Keratinocyte (primary cell): ENCODE measurements around the gene CYSTM1. TPM values are rescaled to one million over a fixed set of nuclear protein-coding genes. Genes with fewer than 3 reads are reported as not detected.

Experiments used
- DNase-seq: peaks from one replicate; pipeline ENCODE4 v3.0.0-alpha.2; 2011; ENCODE audit warnings: low read depth, missing footprints, low spot score
- FAIRE-seq: peaks from 2 replicates; lab custom pipeline; 2011; peaks lifted over from hg19 to GRCh38; lab: Jason Lieb, UNC
- H2AFZ ChIP-seq: 2 replicates; pipeline ENCODE4 v1.6.0; 2012; ENCODE audit warnings: low read length, control low read depth, inconsistent platforms; ENCODE audit not compliant: control insufficient read depth
- H3K27ac ChIP-seq: 2 replicates; pipeline ENCODE4 v1.5.1; 2011; ENCODE audit warnings: low read length; ENCODE audit not compliant: control insufficient read depth, insufficient read depth
- H3K27me3 ChIP-seq: 3 replicates; pipeline ENCODE4 v1.6.0; 2011; ENCODE audit warnings: low read length; ENCODE audit not compliant: control insufficient read depth, insufficient read depth; ENCODE audit errors: extremely low read depth
- H3K36me3 ChIP-seq, 2 experiments: 2 replicates in 1 of 2; 3 replicates in 1 of 2; pipeline ENCODE4 v1.5.1; 2011; ENCODE audit warnings: low read length in 2 of 2, mild to moderate bottlenecking in 1 of 2; ENCODE audit not compliant: control insufficient read depth in 2 of 2, insufficient read depth in 2 of 2; ENCODE audit errors: extremely low read depth in 1 of 2
- H3K4me1 ChIP-seq: 3 replicates; pipeline ENCODE4 v1.5.1; 2011; ENCODE audit warnings: low read length; ENCODE audit not compliant: control insufficient read depth, insufficient read depth; ENCODE audit errors: extremely low read depth
- H3K4me2 ChIP-seq: 3 replicates; pipeline ENCODE4 v1.6.0; 2011; ENCODE audit warnings: low read depth, low read length; ENCODE audit not compliant: control insufficient read depth, insufficient read depth; ENCODE audit errors: extremely low read depth
- H3K4me3 ChIP-seq, 3 experiments: fragments of 200-600 bp in 1 of 3; sonication (generic) in 1 of 3; 2 replicates in 2 of 3; 3 replicates in 1 of 3; pipeline ENCODE4 v1.5.1; 2011 to 2016; ENCODE audit warnings: low read length in 3 of 3, mild to moderate bottlenecking in 3 of 3, control low read depth in 2 of 3, inconsistent platforms in 1 of 3, low read depth in 1 of 3, mixed read lengths in 1 of 3, mixed run types in 1 of 3, moderate library complexity in 1 of 3; ENCODE audit not compliant: control insufficient read depth in 2 of 3, insufficient read depth in 2 of 3; ENCODE audit errors: extremely low read depth in 1 of 3
- H3K79me2 ChIP-seq: 2 replicates; pipeline ENCODE4 v1.6.0; 2012; ENCODE audit warnings: low read length; ENCODE audit not compliant: control insufficient read depth, insufficient read depth
- H3K9ac ChIP-seq: 3 replicates; pipeline ENCODE4 v1.6.0; 2011; ENCODE audit warnings: low read length; ENCODE audit not compliant: control insufficient read depth, insufficient read depth; ENCODE audit errors: extremely low read depth
- H3K9me1 ChIP-seq: 3 replicates; pipeline ENCODE4 v1.6.0; 2011; ENCODE audit warnings: low read length; ENCODE audit not compliant: control insufficient read depth, insufficient read depth; ENCODE audit errors: extremely low read depth
- H3K9me3 ChIP-seq: 2 replicates; pipeline ENCODE4 v1.5.1; 2012; ENCODE audit warnings: low read depth, low read length; ENCODE audit not compliant: control insufficient read depth
- H4K20me1 ChIP-seq: 3 replicates; pipeline ENCODE4 v1.6.0; 2011; ENCODE audit warnings: low read length; ENCODE audit not compliant: control insufficient read depth, insufficient read depth; ENCODE audit errors: extremely low read depth
- EZH2 ChIP-seq: IDR thresholded peaks from one replicate; pipeline ENCODE4 v1.6.1; 2012; ENCODE audit warnings: inconsistent platforms, mild to moderate bottlenecking, low read length, moderate library complexity
- dilution Hi-C: fragments of 300-500 bp; cut with MboI; formaldehyde crosslinking; loops from one replicate; pipeline ENCODE4 v1.7.0; 2020; ENCODE audit warnings: low sequenced_read_pairs; ENCODE audit not compliant: extremely low pct_ligation_motif_present
- polyA plus RNA-seq, 5 experiments: library from polyadenylated mRNA; depleted of rRNA in 3 of 5; stranded (reverse) in 3 of 5; stranded (forward) in 1 of 5; unstranded in 1 of 5; fragments of >200 nt; gene quantifications; 1 replicate in 1 of 5; 2 replicates in 3 of 5; 3 replicates in 1 of 5; pipeline versions ENCODE4 v1.2.1 to v1.2.3, GENCODE V29; 2011 to 2012; ENCODE audit warnings: missing spikeins in 2 of 5, low read depth in 1 of 5, low replicate concordance in 1 of 5
- TF ChIP-seq, protein P1 (sequence below), 3 experiments: IDR thresholded peaks in 1 of 3; conservative IDR thresholded peaks in 1 of 3; optimal IDR thresholded peaks in 1 of 3; 2 replicates in 2 of 3; 3 replicates in 1 of 3; pipeline versions ENCODE3 to v1.5.1; 2011; ENCODE audit warnings: low read length in 3 of 3, mild to moderate bottlenecking in 3 of 3, moderate library complexity in 2 of 3, control low read depth in 1 of 3, inconsistent platforms in 1 of 3; ENCODE audit not compliant: insufficient read depth in 2 of 3; ENCODE audit errors: extremely low read depth in 1 of 3

The CYSTM1 gene
- polyA plus RNA-seq, 1 donor (not counting 4 experiments of a cell fraction or from before 2014, with no cell fraction given): 34.3 TPM

DNA sequence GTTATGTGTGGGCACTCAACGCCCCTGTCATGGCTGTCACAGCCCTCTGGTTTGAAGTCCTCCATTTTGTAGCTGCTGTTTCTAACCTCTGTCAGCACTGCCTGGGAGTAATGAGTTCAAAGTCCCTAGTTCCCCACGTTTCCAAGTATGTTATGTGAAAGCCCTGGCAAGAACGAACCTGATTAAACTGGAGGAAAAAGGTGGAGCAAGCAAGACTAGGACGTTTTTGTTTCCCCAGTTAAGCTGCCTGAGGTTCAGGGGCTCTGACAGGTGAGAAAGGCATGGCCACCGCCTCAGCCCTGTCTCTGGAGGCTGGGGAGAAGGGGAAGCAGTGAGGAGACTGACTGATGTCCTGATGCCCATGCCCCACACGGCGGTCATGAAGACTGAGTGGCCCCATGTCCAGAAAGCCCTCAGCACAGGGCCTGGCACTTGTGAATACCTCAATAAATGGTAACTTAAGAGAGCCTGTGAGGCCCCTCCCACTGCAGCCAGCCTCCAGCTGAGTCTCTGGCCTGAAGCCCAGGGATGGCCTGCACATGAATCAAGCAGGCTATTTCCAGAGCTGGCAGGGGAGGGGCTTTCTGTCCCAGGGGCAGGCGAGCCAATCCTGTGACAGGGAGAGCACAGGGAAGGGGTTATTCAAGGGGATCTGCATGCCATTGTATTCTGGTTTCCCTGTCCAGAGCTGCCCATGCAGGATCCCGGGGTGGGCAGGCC lies 66.2 kb downstream of the CYSTM1 start:
- DNase-seq: no peak
- dilution Hi-C loops: no loop called here
- peak overlapping the region; percentile 62 for H3K27ac ChIP-seq
- no peaks in the 10 kb centered on the region for H3K9me3 ChIP-seq
- no peak overlapping the region for H2AFZ ChIP-seq
- peak; percentile 93 for FAIRE-seq
- H3K4me2 ChIP-seq: peak overlapping the region; percentile 59
- peaks cover 10 to 24% of the 10 kb centered on the region in 2 experiments for H3K36me3 ChIP-seq
- TF ChIP-seq, protein P1, sequence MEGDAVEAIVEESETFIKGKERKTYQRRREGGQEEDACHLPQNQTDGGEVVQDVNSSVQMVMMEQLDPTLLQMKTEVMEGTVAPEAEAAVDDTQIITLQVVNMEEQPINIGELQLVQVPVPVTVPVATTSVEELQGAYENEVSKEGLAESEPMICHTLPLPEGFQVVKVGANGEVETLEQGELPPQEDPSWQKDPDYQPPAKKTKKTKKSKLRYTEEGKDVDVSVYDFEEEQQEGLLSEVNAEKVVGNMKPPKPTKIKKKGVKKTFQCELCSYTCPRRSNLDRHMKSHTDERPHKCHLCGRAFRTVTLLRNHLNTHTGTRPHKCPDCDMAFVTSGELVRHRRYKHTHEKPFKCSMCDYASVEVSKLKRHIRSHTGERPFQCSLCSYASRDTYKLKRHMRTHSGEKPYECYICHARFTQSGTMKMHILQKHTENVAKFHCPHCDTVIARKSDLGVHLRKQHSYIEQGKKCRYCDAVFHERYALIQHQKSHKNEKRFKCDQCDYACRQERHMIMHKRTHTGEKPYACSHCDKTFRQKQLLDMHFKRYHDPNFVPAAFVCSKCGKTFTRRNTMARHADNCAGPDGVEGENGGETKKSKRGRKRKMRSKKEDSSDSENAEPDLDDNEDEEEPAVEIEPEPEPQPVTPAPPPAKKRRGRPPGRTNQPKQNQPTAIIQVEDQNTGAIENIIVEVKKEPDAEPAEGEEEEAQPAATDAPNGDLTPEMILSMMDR (optimal IDR thresholded peaks at IDR 0.05 in 1 of 3, IDR thresholded peaks at IDR 0.05 in 1 of 3, conservative IDR thresholded peaks at IDR 0.05 in 1 of 3; ENCODE audit: extremely low read depth in 1 of 3, insufficient read depth in 2 of 3, low read length in 3 of 3): no peak
- no peak for TF ChIP-seq EZH2
- H3K4me1 ChIP-seq: peaks cover 46% of the 10 kb centered on the region
- H3K9ac ChIP-seq: peak overlapping the region; percentile 36
- peaks cover 4% of the 10 kb centered on the region for H3K9me1 ChIP-seq
- H4K20me1 ChIP-seq: peaks cover 3% of the 10 kb centered on the region
- no peak overlapping the region for H3K4me3 ChIP-seq
- peaks cover 3% of the 10 kb centered on the region for H3K79me2 ChIP-seq
- no peaks in the 10 kb centered on the region for H3K27me3 ChIP-seq

DNA sequence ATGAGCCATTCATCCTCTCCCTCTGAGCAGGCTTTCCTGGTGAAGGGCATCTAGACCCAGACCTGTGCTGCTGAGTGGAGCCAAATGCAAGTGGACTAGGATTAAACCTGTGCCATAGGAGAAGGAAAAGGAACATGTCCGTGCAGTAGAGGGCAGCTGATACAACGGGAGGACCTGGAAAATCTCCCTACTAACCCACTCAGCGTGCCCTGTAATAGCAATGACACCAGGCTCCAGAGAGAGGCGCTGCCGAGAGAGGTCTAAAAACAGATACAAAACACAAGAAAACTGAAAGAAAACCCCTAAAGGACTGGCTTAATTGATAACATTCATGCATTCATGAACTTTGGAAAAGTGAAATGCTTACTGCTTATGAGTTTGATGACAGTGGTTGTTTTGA lies 67.1 kb downstream of the CYSTM1 start:
- H3K27ac ChIP-seq: peak overlapping the region; percentile 62
- no peaks in the 10 kb centered on the region for H3K27me3 ChIP-seq
- no peak for DNase-seq
- FAIRE-seq: peak; percentile 49
- H3K36me3 ChIP-seq: peaks cover 11 to 24% of the 10 kb centered on the region in 2 experiments
- H3K79me2 ChIP-seq: peaks cover 3% of the 10 kb centered on the region
- TF ChIP-seq EZH2: no peak
- TF ChIP-seq, protein P1 (optimal IDR thresholded peaks at IDR 0.05 in 1 of 3, IDR thresholded peaks at IDR 0.05 in 1 of 3, conservative IDR thresholded peaks at IDR 0.05 in 1 of 3; ENCODE audit: extremely low read depth in 1 of 3, insufficient read depth in 2 of 3, low read length in 3 of 3): peak in 1 of 3 experiments; percentile 22
- peaks cover 3% of the 10 kb centered on the region for H4K20me1 ChIP-seq
- no peaks in the 10 kb centered on the region for H3K9me3 ChIP-seq
- H3K4me2 ChIP-seq: no peak overlapping the region
- no peak overlapping the region for H3K4me3 ChIP-seq
- no peak overlapping the region for H2AFZ ChIP-seq
- peaks cover 46% of the 10 kb centered on the region for H3K4me1 ChIP-seq
- H3K9me1 ChIP-seq: peaks cover 4% of the 10 kb centered on the region
- dilution Hi-C loops: no loop called here
- H3K9ac ChIP-seq: no peak overlapping the region
